Endothelial cell of umbilical vein (primary cell): ENCODE measurements around the gene SLC35F3. TPM values are rescaled to one million over a fixed set of nuclear protein-coding genes. Genes with fewer than 3 reads are reported as not detected.

Experiments used
- BruUV-seq: library from RNA; stranded (reverse); fragments of 400-500 nt; replicated peaks from 2 replicates; lab custom pipeline; 2021; lab: Mats Ljungman, UMichigan
- CTCF ChIA-PET: fragments of 300-600, 350-600 bp; sonication (Branson Sonifier 250); formaldehyde crosslinking; loops from one replicate; lab custom pipeline; 2021; ENCODE audit warnings: antibody characterized with exemption, inconsistent platforms; lab: Charles Lee
- POLR2A ChIA-PET: fragments of 300-600, 350-600 bp; sonication (Branson Sonifier 250); formaldehyde crosslinking; loops from one replicate; lab custom pipeline; 2021; ENCODE audit warnings: antibody characterized with exemption, inconsistent platforms; lab: Charles Lee
- DNase-seq: peaks from one replicate; pipeline ENCODE4 v3.0.0-alpha.2; 2011; ENCODE audit warnings: low read depth, low spot score
- FAIRE-seq: peaks from 2 replicates; lab custom pipeline; 2011; peaks lifted over from hg19 to GRCh38; lab: Jason Lieb, UNC
- H2AFZ ChIP-seq: 2 replicates; pipeline ENCODE4 v1.6.0; 2012; ENCODE audit warnings: low read depth, low read length, control low read depth, inconsistent platforms
- H3K27ac ChIP-seq: 2 replicates; pipeline ENCODE4 v1.5.1; 2011; ENCODE audit warnings: low read depth, mild to moderate bottlenecking, control low read depth, low read length, moderate library complexity; ENCODE audit not compliant: insufficient read depth
- H3K27me3 ChIP-seq, 2 experiments: 2 replicates each; pipeline versions ENCODE4 v1.6.0 to v1.6.1; 2011; ENCODE audit warnings: low read length in 2 of 2, mixed read lengths in 1 of 2; ENCODE audit not compliant: control insufficient read depth in 2 of 2, insufficient read depth in 2 of 2
- H3K36me3 ChIP-seq, 2 experiments: 2 replicates in 1 of 2; 3 replicates in 1 of 2; pipeline ENCODE4 v1.5.1; 2011; ENCODE audit warnings: low read length in 2 of 2, mild to moderate bottlenecking in 1 of 2, moderate library complexity in 1 of 2; ENCODE audit not compliant: control insufficient read depth in 2 of 2, insufficient read depth in 2 of 2; ENCODE audit errors: extremely low read depth in 1 of 2
- H3K4me1 ChIP-seq: 3 replicates; pipeline ENCODE4 v1.5.1; 2011; ENCODE audit warnings: mild to moderate bottlenecking, low read length; ENCODE audit not compliant: control insufficient read depth, insufficient read depth; ENCODE audit errors: extremely low read depth
- H3K4me2 ChIP-seq: 2 replicates; pipeline ENCODE4 v1.6.1; 2011; ENCODE audit warnings: low read length, control low read depth, mixed read lengths; ENCODE audit not compliant: insufficient read depth
- H3K4me3 ChIP-seq, 3 experiments: fragments of 200-600 bp in 1 of 3; sonication (generic), shearing (Covaris generic) in 1 of 3; replicated peaks in 1 of 3; 2 replicates each; pipeline ENCODE4 v1.5.1; 2011 to 2016; ENCODE audit warnings: control low read depth in 3 of 3, low read length in 3 of 3, mild to moderate bottlenecking in 2 of 3, inconsistent platforms in 1 of 3, low read depth in 1 of 3, moderate library complexity in 1 of 3; ENCODE audit not compliant: insufficient read depth in 1 of 3
- H3K79me2 ChIP-seq: 2 replicates; pipeline ENCODE4 v1.6.0; 2012; ENCODE audit warnings: low read length, inconsistent platforms; ENCODE audit not compliant: control insufficient read depth, insufficient read depth
- H3K9ac ChIP-seq: replicated peaks from 2 replicates; pipeline ENCODE3; 2011; ENCODE audit warnings: low read length, control low read depth; ENCODE audit not compliant: insufficient read depth; ENCODE audit errors: extremely low read depth
- H3K9me1 ChIP-seq: replicated peaks from 3 replicates; pipeline ENCODE4 v1.6.0; 2011; ENCODE audit warnings: mild to moderate bottlenecking, low read length; ENCODE audit not compliant: control insufficient read depth, insufficient read depth; ENCODE audit errors: extremely low read depth
- H3K9me3 ChIP-seq: replicated peaks from 2 replicates; pipeline ENCODE4 v1.5.1; 2012; ENCODE audit warnings: low read length, inconsistent platforms; ENCODE audit not compliant: control insufficient read depth, insufficient read depth
- H4K20me1 ChIP-seq: replicated peaks from 2 replicates; pipeline ENCODE3; 2011; ENCODE audit warnings: mild to moderate bottlenecking, low read length; ENCODE audit not compliant: control insufficient read depth, insufficient read depth; ENCODE audit errors: extremely low read depth
- EZH2 ChIP-seq: IDR thresholded peaks from 2 replicates; pipeline ENCODE4 v1.6.1; 2012; ENCODE audit warnings: borderline replicate concordance, low read depth, mild to moderate bottlenecking, moderate library complexity, low read length, inconsistent platforms; ENCODE audit not compliant: severe bottlenecking
- FOS ChIP-seq: IDR thresholded peaks from 2 replicates; pipeline ENCODE4 v1.6.1; 2011; ENCODE audit warnings: mild to moderate bottlenecking, low read length, moderate library complexity, borderline replicate concordance; ENCODE audit not compliant: insufficient read depth
- GATA2 ChIP-seq: IDR thresholded peaks from 2 replicates; pipeline ENCODE4 v1.7.0; 2011; ENCODE audit warnings: low read depth, mild to moderate bottlenecking, moderate library complexity, mixed read lengths, low read length; ENCODE audit not compliant: insufficient read length, insufficient read depth
- JUN ChIP-seq: IDR thresholded peaks from 2 replicates; pipeline ENCODE4 v1.6.1; 2011; ENCODE audit warnings: borderline replicate concordance, low read depth; ENCODE audit not compliant: insufficient read length, insufficient read depth
- MYC ChIP-seq: IDR thresholded peaks from one replicate; pipeline ENCODE4 v1.6.1; 2011; ENCODE audit warnings: mild to moderate bottlenecking, low read depth, low read length
- POLR2A ChIP-seq: IDR thresholded peaks from 2 replicates; pipeline ENCODE4 v1.6.1; 2012; ENCODE audit warnings: low read depth, mild to moderate bottlenecking, control low read depth, low read length
- POLR2AphosphoS5 ChIP-seq: IDR thresholded peaks from 2 replicates; pipeline ENCODE4 v1.6.1; 2012; ENCODE audit warnings: low read depth, mild to moderate bottlenecking, control low read depth, low read length, moderate library complexity; ENCODE audit not compliant: insufficient read depth
- dilution Hi-C: fragments of 300-500 bp; cut with MboI; formaldehyde crosslinking; loops from one replicate; pipeline ENCODE4 v1.15.0; 2019; ENCODE audit warnings: low sequenced_read_pairs; ENCODE audit not compliant: extremely low pct_ligation_motif_present
- intact Hi-C: fragments of 100-400 bp; cut with micrococcal nuclease; formaldehyde crosslinking; loops from one replicate; pipeline ENCODE4 v1.10.0; 2022
- polyA plus RNA-seq, 4 experiments: library from polyadenylated mRNA; depleted of rRNA in 3 of 4; stranded (reverse) in 3 of 4; unstranded in 1 of 4; fragments of >200 nt; gene quantifications; 2 replicates each; pipeline versions ENCODE4 v1.2.1 to v1.2.3, GENCODE V29; 2011 to 2012; ENCODE audit warnings: missing spikeins in 1 of 4
- total RNA-seq: library from RNA; stranded (reverse); gene quantifications from 2 replicates; pipeline ENCODE4 v1.2.3, GENCODE V29; 2021
- TF ChIP-seq, protein P1 (sequence below): IDR thresholded peaks from 2 replicates; pipeline ENCODE4 v1.6.1; 2011; ENCODE audit not compliant: insufficient read depth, insufficient read length
- TF ChIP-seq, protein P2 (sequence below), 2 donors: IDR thresholded peaks; 1 replicate in 1 of 2; 2 replicates in 1 of 2; pipeline ENCODE4 v1.5.1; 2011; ENCODE audit warnings: low read length in 2 of 2, mild to moderate bottlenecking in 2 of 2, moderate library complexity in 2 of 2, control low read depth in 1 of 2, inconsistent platforms in 1 of 2, low read depth in 1 of 2; ENCODE audit not compliant: insufficient read depth in 1 of 2; ENCODE audit errors: extremely low read depth in 1 of 2

SLC35F3 gene
- total and polyA plus RNA-seq, 2 donors (not counting 3 experiments of a cell fraction or from before 2014, with no cell fraction given), result not detected

DNA sequence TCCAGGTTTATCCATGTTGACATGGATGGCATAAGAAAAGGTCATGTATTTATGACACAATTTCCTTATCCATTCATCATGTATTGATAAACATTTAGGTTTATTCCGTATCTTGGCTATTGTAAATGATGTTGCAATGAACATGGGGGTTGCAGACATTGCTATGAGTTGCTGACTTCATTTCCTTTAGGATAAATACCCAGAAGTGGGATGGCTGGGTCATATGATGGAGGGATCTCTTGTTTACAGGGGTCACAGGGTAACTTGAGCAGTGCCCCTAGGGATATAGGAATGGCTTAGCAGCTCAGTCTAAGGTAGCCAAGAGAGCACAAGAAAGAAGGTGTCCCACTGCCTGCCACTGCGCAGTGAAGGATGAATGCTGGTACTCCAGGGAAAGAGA, 239.2 kb downstream of the SLC35F3 start:
- Histone ChIP-seq H2AFZ (no peak overlapping the region), H3K27ac (no peak overlapping the region), H3K9me3 (no peaks in the 10 kb centered on the region), H3K9ac (no peak overlapping the region), H3K79me2 (no peaks in the 10 kb centered on the region), H3K4me1 (no peaks in the 10 kb centered on the region), H3K27me3 (no peaks in the 10 kb centered on the region), H3K4me3 (no peak overlapping the region), H3K9me1 (no peaks in the 10 kb centered on the region), H3K36me3 (no peaks in the 10 kb centered on the region), H4K20me1 (no peaks in the 10 kb centered on the region), H3K4me2 (no peak overlapping the region)
- TF ChIP-seq FOS, result no peak
- no peak for TF ChIP-seq MYC
- TF ChIP-seq GATA2, result no peak
- TF ChIP-seq, protein P1, sequence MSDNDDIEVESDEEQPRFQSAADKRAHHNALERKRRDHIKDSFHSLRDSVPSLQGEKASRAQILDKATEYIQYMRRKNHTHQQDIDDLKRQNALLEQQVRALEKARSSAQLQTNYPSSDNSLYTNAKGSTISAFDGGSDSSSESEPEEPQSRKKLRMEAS, result no peak
- no peak for TF ChIP-seq POLR2A
- TF ChIP-seq, protein P2, sequence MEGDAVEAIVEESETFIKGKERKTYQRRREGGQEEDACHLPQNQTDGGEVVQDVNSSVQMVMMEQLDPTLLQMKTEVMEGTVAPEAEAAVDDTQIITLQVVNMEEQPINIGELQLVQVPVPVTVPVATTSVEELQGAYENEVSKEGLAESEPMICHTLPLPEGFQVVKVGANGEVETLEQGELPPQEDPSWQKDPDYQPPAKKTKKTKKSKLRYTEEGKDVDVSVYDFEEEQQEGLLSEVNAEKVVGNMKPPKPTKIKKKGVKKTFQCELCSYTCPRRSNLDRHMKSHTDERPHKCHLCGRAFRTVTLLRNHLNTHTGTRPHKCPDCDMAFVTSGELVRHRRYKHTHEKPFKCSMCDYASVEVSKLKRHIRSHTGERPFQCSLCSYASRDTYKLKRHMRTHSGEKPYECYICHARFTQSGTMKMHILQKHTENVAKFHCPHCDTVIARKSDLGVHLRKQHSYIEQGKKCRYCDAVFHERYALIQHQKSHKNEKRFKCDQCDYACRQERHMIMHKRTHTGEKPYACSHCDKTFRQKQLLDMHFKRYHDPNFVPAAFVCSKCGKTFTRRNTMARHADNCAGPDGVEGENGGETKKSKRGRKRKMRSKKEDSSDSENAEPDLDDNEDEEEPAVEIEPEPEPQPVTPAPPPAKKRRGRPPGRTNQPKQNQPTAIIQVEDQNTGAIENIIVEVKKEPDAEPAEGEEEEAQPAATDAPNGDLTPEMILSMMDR (IDR thresholded peaks at IDR 0.05; ENCODE audit: extremely low read depth in 1 of 2, insufficient read depth in 1 of 2, low read depth in 1 of 2, low read length in 2 of 2), result no peak
- no peak for TF ChIP-seq JUN
- TF ChIP-seq EZH2, result no peak
- no peak for TF ChIP-seq POLR2AphosphoS5
- BruUV-seq, result no TSS peak
- FAIRE-seq (no peak), DNase-seq (no peak)
- ChIA-PET POLR2A (no interaction called here), CTCF (no interaction called here)
- intact Hi-C loops (no loop called here), dilution Hi-C loops (no loop called here)
